BLaER1 (cell line): ENCODE measurements around the gene FASTK.

Experiments
- H3K27ac ChIP-seq: shearing (Covaris generic); formaldehyde crosslinking; 2 replicates; pipeline ENCODE4 v1.8.1; 2022
- H3K27me3 ChIP-seq: shearing (Covaris generic); formaldehyde crosslinking; 2 replicates; pipeline ENCODE4 v1.8.1; 2022
- H3K36me3 ChIP-seq: shearing (Covaris generic); formaldehyde crosslinking; 2 replicates; pipeline ENCODE4 v1.8.1; 2022
- H3K4me1 ChIP-seq: shearing (Covaris generic); formaldehyde crosslinking; 2 replicates; pipeline ENCODE4 v1.8.1; 2022
- H3K4me2 ChIP-seq: shearing (Covaris generic); formaldehyde crosslinking; 2 replicates; pipeline ENCODE4 v1.8.1; 2022
- H3K4me3 ChIP-seq: shearing (Covaris generic); formaldehyde crosslinking; 2 replicates; pipeline ENCODE4 v1.8.1; 2022
- H3K9ac ChIP-seq: shearing (Covaris generic); formaldehyde crosslinking; 2 replicates; pipeline ENCODE4 v1.8.1; 2022
- H3K9me3 ChIP-seq: shearing (Covaris generic); formaldehyde crosslinking; 2 replicates; pipeline ENCODE4 v1.8.1; 2022
- H4K20me1 ChIP-seq: shearing (Covaris generic); formaldehyde crosslinking; 2 replicates; pipeline ENCODE4 v1.8.1; 2022
- Cebpa-rat ChIP-seq: shearing (Covaris generic); IDR thresholded peaks from 2 replicates; pipeline ENCODE4 v1.8.1; 2022

The FASTK gene

GRCh38 chr7:151100921-151101320 lies 20.3 kb upstream of the FASTK start:
- 0 out of 2 replicates have a peak, but pooled peaks cover 15% of the 10 kb centered on the region for H3K36me3 ChIP-seq
- peaks cover 98% of the 10 kb centered on the region for H4K20me1 ChIP-seq
- H3K4me1 ChIP-seq, result peaks cover 72% of the 10 kb centered on the region
- H3K9me3 ChIP-seq, result no peaks in the 10 kb centered on the region
- no peak overlapping the region for H3K9ac ChIP-seq
- H3K27me3 ChIP-seq, result no peaks in the 10 kb centered on the region
- H3K4me2 ChIP-seq, result peak overlapping the region; percentile 19; the same call in 1 of the 2 replicates
- peak overlapping the region; percentile 18; the same call in 1 of the 2 replicates for H3K27ac ChIP-seq
- no peak for TF ChIP-seq Cebpa-rat
- no peak overlapping the region for H3K4me3 ChIP-seq

- no peak overlapping the region for H3K4me3 ChIP-seq
- peaks cover 75% of the 10 kb centered on the region for H3K4me1 ChIP-seq
- TF ChIP-seq Cebpa-rat, result no peak
- H3K27ac ChIP-seq, result no peak overlapping the region
- H3K4me2 ChIP-seq, result peak overlapping the region; percentile 40
- no peaks in the 10 kb centered on the region for H3K9me3 ChIP-seq
- no peaks in the 10 kb centered on the region for H3K27me3 ChIP-seq
- peaks cover 99% of the 10 kb centered on the region for H4K20me1 ChIP-seq
- H3K36me3 ChIP-seq, result 0 out of 2 replicates have a peak, but pooled peaks cover 14% of the 10 kb centered on the region
- H3K9ac ChIP-seq, result peak overlapping the region; percentile 53; the same call in 1 of the 2 replicates
Observed at GRCh38 chr7:151099486-151100211, 19.0 kb upstream of the FASTK start.

- Histone ChIP-seq H3K9ac (no peak overlapping the region), H3K9me3 (no peaks in the 10 kb centered on the region), H3K27me3 (no peaks in the 10 kb centered on the region), H4K20me1 (peaks cover 99% of the 10 kb centered on the region), H3K4me3 (no peak overlapping the region), H3K27ac (no peak overlapping the region), H3K4me2 (0 out of 2 replicates have a peak overlapping the region, but pooled peaks have one; percentile 2), H3K36me3 (peaks cover 17% of the 10 kb centered on the region; the same call in 1 of the 2 replicates), H3K4me1 (peaks cover 94% of the 10 kb centered on the region)
- TF ChIP-seq Cebpa-rat, result no peak
Observed at GRCh38 chr7:151095828-151096475, 15.3 kb upstream of the FASTK start.

GRCh38 chr7:151095123-151095797 lies 14.7 kb upstream of the FASTK start:
- Histone ChIP-seq H3K4me2 (peak overlapping the region; percentile 13), H3K27ac (peak overlapping the region; percentile 4; the same call in 1 of the 2 replicates), H4K20me1 (peaks cover 99% of the 10 kb centered on the region), H3K9ac (0 out of 2 replicates have a peak overlapping the region, but pooled peaks have one; percentile 30), H3K4me3 (no peak overlapping the region), H3K27me3 (no peaks in the 10 kb centered on the region), H3K9me3 (no peaks in the 10 kb centered on the region), H3K36me3 (peaks cover 15% of the 10 kb centered on the region; the same call in 1 of the 2 replicates), H3K4me1 (peaks cover 90% of the 10 kb centered on the region)
- TF ChIP-seq Cebpa-rat, result no peak

- Histone ChIP-seq H3K27ac (no peak overlapping the region), H3K9ac (0 out of 2 replicates have a peak overlapping the region, but pooled peaks have one; percentile 30), H3K4me1 (peaks cover 90% of the 10 kb centered on the region), H3K4me3 (no peak overlapping the region), H4K20me1 (peaks cover 99% of the 10 kb centered on the region), H3K36me3 (peaks cover 10% of the 10 kb centered on the region; the same call in 1 of the 2 replicates), H3K27me3 (no peaks in the 10 kb centered on the region; the same call in 1 of the 2 replicates), H3K4me2 (peak overlapping the region; percentile 13), H3K9me3 (no peaks in the 10 kb centered on the region)
- TF ChIP-seq Cebpa-rat, result no peak
Observed at GRCh38 chr7:151094675-151095074, 14.1 kb upstream of the FASTK start.

GRCh38 chr7:151093748-151094147 lies 13.1 kb upstream of the FASTK start:
- H3K9me3 ChIP-seq, result no peaks in the 10 kb centered on the region
- H3K9ac ChIP-seq, result no peak overlapping the region
- no peak overlapping the region for H3K4me3 ChIP-seq
- peaks cover 92% of the 10 kb centered on the region for H3K4me1 ChIP-seq
- no peak overlapping the region for H3K27ac ChIP-seq
- peaks cover 100% of the 10 kb centered on the region for H4K20me1 ChIP-seq
- 0 out of 2 replicates have a peak overlapping the region, but pooled peaks have one; percentile 2 for H3K4me2 ChIP-seq
- peaks cover 10% of the 10 kb centered on the region; the same call in 1 of the 2 replicates for H3K36me3 ChIP-seq
- no peak for TF ChIP-seq Cebpa-rat
- H3K27me3 ChIP-seq, result peaks cover 3% of the 10 kb centered on the region; the same call in 1 of the 2 replicates

- peaks cover 100% of the 10 kb centered on the region for H4K20me1 ChIP-seq
- H3K27ac ChIP-seq, result no peak overlapping the region
- H3K9me3 ChIP-seq, result no peaks in the 10 kb centered on the region
- H3K27me3 ChIP-seq, result peaks cover 21% of the 10 kb centered on the region
- H3K4me1 ChIP-seq, result peaks cover 89% of the 10 kb centered on the region
- no peak for TF ChIP-seq Cebpa-rat
- H3K4me2 ChIP-seq, result no peak overlapping the region
- H3K4me3 ChIP-seq, result no peak overlapping the region
- H3K9ac ChIP-seq, result no peak overlapping the region
- H3K36me3 ChIP-seq, result peaks cover 10% of the 10 kb centered on the region; the same call in 1 of the 2 replicates
Observed at GRCh38 chr7:151091988-151092387, 11.4 kb upstream of the FASTK start.

- H3K27me3 ChIP-seq, result peaks cover 25% of the 10 kb centered on the region
- no peak overlapping the region for H3K9ac ChIP-seq
- no peak overlapping the region for H3K4me2 ChIP-seq
- TF ChIP-seq Cebpa-rat, result no peak
- H3K27ac ChIP-seq, result no peak overlapping the region
- peaks cover 95% of the 10 kb centered on the region for H4K20me1 ChIP-seq
- peaks cover 10% of the 10 kb centered on the region; the same call in 1 of the 2 replicates for H3K36me3 ChIP-seq
- peaks cover 84% of the 10 kb centered on the region for H3K4me1 ChIP-seq
- no peaks in the 10 kb centered on the region for H3K9me3 ChIP-seq
- H3K4me3 ChIP-seq, result no peak overlapping the region
Observed at GRCh38 chr7:151091431-151091830, 10.8 kb upstream of the FASTK start.

- TF ChIP-seq Cebpa-rat, result no peak
- peaks cover 91% of the 10 kb centered on the region for H4K20me1 ChIP-seq
- no peak overlapping the region for H3K9ac ChIP-seq
- H3K4me2 ChIP-seq, result no peak overlapping the region
- H3K36me3 ChIP-seq, result peaks cover 10% of the 10 kb centered on the region; the same call in 1 of the 2 replicates
- no peak overlapping the region for H3K4me3 ChIP-seq
- peaks cover 79% of the 10 kb centered on the region for H3K4me1 ChIP-seq
- H3K9me3 ChIP-seq, result no peaks in the 10 kb centered on the region
- no peak overlapping the region for H3K27ac ChIP-seq
- peaks cover 28% of the 10 kb centered on the region for H3K27me3 ChIP-seq
Observed at GRCh38 chr7:151091003-151091402, 10.4 kb upstream of the FASTK start.
